GM12878 (cell line): Measurements from ENCODE around the gene PCDH15. TPM values are rescaled to one million over a fixed set of nuclear protein-coding genes. Genes with fewer than 3 reads are reported as not detected.

Experiments used
- ATAC-seq: fragments of 200-7000 bp; cut with Tn5 transposase; 3 replicates; pipeline ENCODE4 v1.9.1; 2020; ENCODE audit warnings: mild to moderate bottlenecking, moderate library complexity
- BruUV-seq: library from RNA; stranded (reverse); fragments of 400-500 nt; replicated peaks from 2 replicates; lab custom pipeline; 2021; lab: Mats Ljungman, UMichigan
- CTCF ChIA-PET: fragments of 300-600 bp; sonication (Branson Sonifier 250); formaldehyde crosslinking; extraction: SDS; loops from one replicate; lab custom pipeline; 2021; ENCODE audit warnings: inconsistent platforms; lab: Yijun Ruan, JAX
- POLR2A ChIA-PET: fragments of 350-600 bp; formaldehyde crosslinking; extraction: SDS; loops from one replicate; lab custom pipeline; 2021; ENCODE audit warnings: inconsistent platforms; lab: Charles Lee
- RAD21 ChIA-PET: fragments of 300-600 bp; sonication (Branson Sonifier 250); formaldehyde crosslinking; loops from one replicate; lab custom pipeline; 2023; ENCODE audit warnings: antibody characterized with exemption; ENCODE audit not compliant: unreplicated experiment; lab: Charles Lee
- SMC1A ChIA-PET: fragments of 300-600 bp; sonication (Branson Sonifier 250); formaldehyde crosslinking; loops from one replicate; lab custom pipeline; 2023; ENCODE audit not compliant: unreplicated experiment, uncharacterized antibody; lab: Charles Lee
- DNase-seq: peaks from one replicate; pipeline ENCODE4 v3.0.0-alpha.2; 2011; ENCODE audit warnings: low read depth, low spot score
- FAIRE-seq: peaks from 3 replicates; lab custom pipeline; 2011; peaks lifted over from hg19 to GRCh38; lab: Jason Lieb, UNC
- H2AFZ ChIP-seq: 2 replicates; pipeline ENCODE4 v1.6.0; 2011; ENCODE audit warnings: low read depth, low read length, control low read depth; ENCODE audit not compliant: control insufficient read depth
- H3K27ac ChIP-seq: 2 replicates; pipeline ENCODE4 v1.5.1; 2011; ENCODE audit warnings: control low read depth; ENCODE audit not compliant: control insufficient read depth, insufficient read depth
- H3K27me3 ChIP-seq, 2 experiments: replicated peaks in 1 of 2; 2 replicates each; pipeline versions ENCODE4 v1.6.0 to v1.6.1; 2011; ENCODE audit warnings: low read length in 1 of 2; ENCODE audit not compliant: control insufficient read depth in 2 of 2, insufficient read depth in 2 of 2
- H3K36me3 ChIP-seq, 2 experiments: 2 replicates each; pipeline ENCODE4 v1.5.1; 2011; ENCODE audit warnings: low read length in 1 of 2; ENCODE audit not compliant: control insufficient read depth in 2 of 2, insufficient read depth in 2 of 2
- H3K4me1 ChIP-seq: 2 replicates; pipeline ENCODE4 v1.6.1; 2011; ENCODE audit warnings: mild to moderate bottlenecking, low read length, moderate library complexity, mixed read lengths; ENCODE audit not compliant: control insufficient read depth, insufficient read depth
- H3K4me2 ChIP-seq: 2 replicates; pipeline ENCODE4 v1.6.0; 2011; ENCODE audit warnings: control low read depth; ENCODE audit not compliant: control insufficient read depth, insufficient read depth
- H3K4me3 ChIP-seq: fragments of 200-600 bp; sonication (generic); 2 replicates; pipeline ENCODE4 v1.5.1; 2016
- H3K79me2 ChIP-seq: 2 replicates; pipeline ENCODE4 v1.6.0; 2011; ENCODE audit warnings: low read length; ENCODE audit not compliant: control insufficient read depth, insufficient read depth
- H3K9ac ChIP-seq: 2 replicates; pipeline ENCODE4 v1.8.0; 2011; ENCODE audit warnings: low read length, control low read depth, mixed read lengths; ENCODE audit not compliant: control insufficient read depth, insufficient read depth
- H3K9me3 ChIP-seq: replicated peaks from 3 replicates; pipeline ENCODE4 v1.5.1; 2011; ENCODE audit warnings: mild to moderate bottlenecking, low read length; ENCODE audit not compliant: control insufficient read depth, insufficient read depth
- H4K20me1 ChIP-seq: 2 replicates; pipeline ENCODE4 v1.6.0; 2011; ENCODE audit not compliant: control insufficient read depth, insufficient read depth
- FOXK2 ChIP-seq: fragments of 450-650 bp; IDR thresholded peaks from 2 replicates; pipeline ENCODE4 v1.6.1; 2017; ENCODE audit warnings: mild to moderate bottlenecking, moderate library complexity
- GATAD2B ChIP-seq: fragments of 450-650 bp; conservative IDR thresholded peaks from 2 replicates; pipeline ENCODE4 v1.6.1; 2017; ENCODE audit warnings: low read depth, mild to moderate bottlenecking, moderate library complexity
- HCFC1 ChIP-seq: fragments of 150-350 bp; IDR thresholded peaks from 2 replicates; pipeline ENCODE4 v1.6.1; 2014; ENCODE audit warnings: low read length
- NFXL1 ChIP-seq: fragments of 450-650 bp; IDR thresholded peaks from 2 replicates; pipeline ENCODE4 v1.6.1; 2017; ENCODE audit warnings: antibody characterized with exemption, mild to moderate bottlenecking, borderline replicate concordance
- PAX5 ChIP-seq: IDR thresholded peaks from 2 replicates; pipeline ENCODE4 v1.6.1; 2011; ENCODE audit warnings: low read depth, low read length, borderline replicate concordance
- POLR2AphosphoS5 ChIP-seq: IDR thresholded peaks from 2 replicates; pipeline ENCODE4 v1.6.1; 2011; ENCODE audit warnings: mild to moderate bottlenecking, low read length, inconsistent platforms
- RBBP5 ChIP-seq: fragments of 200-600 bp; sonication (generic); conservative IDR thresholded peaks from 2 replicates; pipeline ENCODE4 v1.6.1; 2016
- WGBS: methylation state at CpG from one replicate; pipeline ENCODE4 v1.1.6; 2016; ENCODE audit warnings: low lambda C conversion rate; ENCODE audit not compliant: insufficient replicate concordance, insufficient coverage; ENCODE audit errors: missing lambda C conversion rate; 5-methylcytosine and 5-hydroxymethylcytosine counted together
- in situ Hi-C: fragments of 300-500 bp; cut with MboI; formaldehyde crosslinking; loops from 9 replicates; pipeline ENCODE4 v1.14.3; 2018; ENCODE audit warnings: mixed read lengths
- intact Hi-C: fragments of 100-400 bp; cut with micrococcal nuclease; formaldehyde crosslinking; loops from one replicate; pipeline ENCODE4 v1.14.2; 2022; ENCODE audit not compliant: unreplicated experiment
- polyA plus RNA-seq, 11 experiments: library from polyadenylated mRNA; depleted of rRNA in 4 of 11; unstranded in 6 of 11; stranded (reverse) in 5 of 11; fragments of >200 nt; fragmentation: Nextera tagmentation in 4 of 11; fragmentation: Illumina TruSeq in 1 of 11; extraction: Ambion mirVana in 4 of 11; extraction: Trizol in 1 of 11; gene quantifications; 1 replicate in 1 of 11; 2 replicates in 10 of 11; pipeline versions ENCODE4 v1.2.1 to v1.2.3, GENCODE V29; 2011 to 2016; ENCODE audit warnings: inconsistent platforms in 2 of 11, missing spikeins in 2 of 11, low read depth in 1 of 11
- total RNA-seq, 4 experiments: library from RNA; depleted of rRNA in 3 of 4; stranded (reverse); fragments of >200 nt in 3 of 4; fragmentation: Illumina TruSeq in 1 of 4; extraction: Trizol in 1 of 4; gene quantifications; 2 replicates each; pipeline versions ENCODE4 v1.2.1 to v1.2.3, GENCODE V29; 2013 to 2021
- TF ChIP-seq, protein P1 (sequence below): fragments of 450-650 bp; IDR thresholded peaks from 2 replicates; pipeline ENCODE4 v1.6.1; 2018; ENCODE audit warnings: borderline replicate concordance, mild to moderate bottlenecking; ENCODE audit not compliant: partially characterized antibody
- TF ChIP-seq, protein P2 (sequence below): fragments of 450-650 bp; conservative IDR thresholded peaks from 2 replicates; pipeline ENCODE4 v1.6.1; 2017; ENCODE audit warnings: mild to moderate bottlenecking, moderate library complexity
- TF ChIP-seq, protein P3 (sequence below): IDR thresholded peaks from 2 replicates; pipeline ENCODE4 v1.6.1; 2011; ENCODE audit warnings: mild to moderate bottlenecking, low read depth, low read length, moderate library complexity; ENCODE audit not compliant: insufficient replicate concordance

The PCDH15 gene
- total and polyA plus RNA-seq, 10 of the 15 experiments (the other 5 are each of a cell fraction or from before 2014, with no cell fraction given), result 0.03 to 0.52 (median 0.07) TPM; not detected in 6

DNA sequence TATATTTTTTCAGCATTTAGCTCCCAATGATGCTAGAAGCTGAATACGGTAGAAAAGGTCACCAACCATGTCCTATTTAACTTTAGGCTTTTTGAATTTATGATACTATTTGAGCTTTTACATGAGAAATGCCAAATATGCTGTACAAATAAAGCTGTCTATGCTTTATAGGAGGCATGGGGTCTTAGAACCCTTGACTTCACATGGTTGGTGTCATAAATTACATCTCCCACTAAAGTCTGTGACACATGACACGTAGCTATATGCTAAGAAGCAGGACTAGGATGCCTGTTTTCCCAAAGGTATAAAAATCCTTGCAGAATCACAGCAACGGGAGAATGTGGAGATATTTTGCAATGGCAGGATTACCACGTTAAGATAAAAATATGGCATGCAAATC, 960.4 kb downstream of the PCDH15 start:
- CTCF ChIA-PET, result interaction anchor here (0.7 to 2.4 kb wide), 16 partner anchors 9 to 1419 kb away, joined by 3 to 14 read pairs (median 3); no protein-coding TSS in a partner anchor
- H3K4me2 ChIP-seq, result no peak overlapping the region
- no peak overlapping the region for H3K9ac ChIP-seq
- FAIRE-seq (no peak), ATAC-seq (no peak), DNase-seq (no peak)
- no peaks in the 10 kb centered on the region for H3K9me3 ChIP-seq
- H3K4me1 ChIP-seq, result no peaks in the 10 kb centered on the region
- POLR2A ChIA-PET, result no interaction called here
- in situ Hi-C loops (no loop called here), intact Hi-C loops (loop anchor here (10.0 kb wide), 1 partner anchor 236 kb away; no protein-coding TSS in a partner anchor)
- H3K27me3 ChIP-seq, result no peaks in the 10 kb centered on the region; a peak in 1 of 4 replicates
- BruUV-seq, result no TSS peak
- TF ChIP-seq POLR2AphosphoS5 (no peak), NFXL1 (no peak), GATAD2B (no peak), PAX5 (no peak), FOXK2 (no peak), RBBP5 (no peak), HCFC1 (no peak)
- TF ChIP-seq, protein P1, sequence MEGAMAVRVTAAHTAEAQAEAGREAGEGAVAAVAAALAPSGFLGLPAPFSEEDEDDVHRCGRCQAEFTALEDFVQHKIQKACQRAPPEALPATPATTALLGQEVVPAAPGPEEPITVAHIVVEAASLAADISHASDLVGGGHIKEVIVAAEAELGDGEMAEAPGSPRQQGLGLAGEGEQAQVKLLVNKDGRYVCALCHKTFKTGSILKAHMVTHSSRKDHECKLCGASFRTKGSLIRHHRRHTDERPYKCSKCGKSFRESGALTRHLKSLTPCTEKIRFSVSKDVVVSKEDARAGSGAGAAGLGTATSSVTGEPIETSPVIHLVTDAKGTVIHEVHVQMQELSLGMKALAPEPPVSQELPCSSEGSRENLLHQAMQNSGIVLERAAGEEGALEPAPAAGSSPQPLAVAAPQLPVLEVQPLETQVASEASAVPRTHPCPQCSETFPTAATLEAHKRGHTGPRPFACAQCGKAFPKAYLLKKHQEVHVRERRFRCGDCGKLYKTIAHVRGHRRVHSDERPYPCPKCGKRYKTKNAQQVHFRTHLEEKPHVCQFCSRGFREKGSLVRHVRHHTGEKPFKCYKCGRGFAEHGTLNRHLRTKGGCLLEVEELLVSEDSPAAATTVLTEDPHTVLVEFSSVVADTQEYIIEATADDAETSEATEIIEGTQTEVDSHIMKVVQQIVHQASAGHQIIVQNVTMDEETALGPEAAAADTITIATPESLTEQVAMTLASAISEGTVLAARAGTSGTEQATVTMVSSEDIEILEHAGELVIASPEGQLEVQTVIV, result no peak
- TF ChIP-seq, protein P2, sequence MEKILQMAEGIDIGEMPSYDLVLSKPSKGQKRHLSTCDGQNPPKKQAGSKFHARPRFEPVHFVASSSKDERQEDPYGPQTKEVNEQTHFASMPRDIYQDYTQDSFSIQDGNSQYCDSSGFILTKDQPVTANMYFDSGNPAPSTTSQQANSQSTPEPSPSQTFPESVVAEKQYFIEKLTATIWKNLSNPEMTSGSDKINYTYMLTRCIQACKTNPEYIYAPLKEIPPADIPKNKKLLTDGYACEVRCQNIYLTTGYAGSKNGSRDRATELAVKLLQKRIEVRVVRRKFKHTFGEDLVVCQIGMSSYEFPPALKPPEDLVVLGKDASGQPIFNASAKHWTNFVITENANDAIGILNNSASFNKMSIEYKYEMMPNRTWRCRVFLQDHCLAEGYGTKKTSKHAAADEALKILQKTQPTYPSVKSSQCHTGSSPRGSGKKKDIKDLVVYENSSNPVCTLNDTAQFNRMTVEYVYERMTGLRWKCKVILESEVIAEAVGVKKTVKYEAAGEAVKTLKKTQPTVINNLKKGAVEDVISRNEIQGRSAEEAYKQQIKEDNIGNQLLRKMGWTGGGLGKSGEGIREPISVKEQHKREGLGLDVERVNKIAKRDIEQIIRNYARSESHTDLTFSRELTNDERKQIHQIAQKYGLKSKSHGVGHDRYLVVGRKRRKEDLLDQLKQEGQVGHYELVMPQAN, result no peak
- TF ChIP-seq, protein P3, sequence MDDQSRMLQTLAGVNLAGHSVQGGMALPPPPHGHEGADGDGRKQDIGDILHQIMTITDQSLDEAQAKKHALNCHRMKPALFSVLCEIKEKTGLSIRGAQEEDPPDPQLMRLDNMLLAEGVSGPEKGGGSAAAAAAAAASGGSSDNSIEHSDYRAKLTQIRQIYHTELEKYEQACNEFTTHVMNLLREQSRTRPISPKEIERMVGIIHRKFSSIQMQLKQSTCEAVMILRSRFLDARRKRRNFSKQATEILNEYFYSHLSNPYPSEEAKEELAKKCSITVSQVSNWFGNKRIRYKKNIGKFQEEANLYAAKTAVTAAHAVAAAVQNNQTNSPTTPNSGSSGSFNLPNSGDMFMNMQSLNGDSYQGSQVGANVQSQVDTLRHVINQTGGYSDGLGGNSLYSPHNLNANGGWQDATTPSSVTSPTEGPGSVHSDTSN, result no peak
- H3K27ac ChIP-seq, result no peak overlapping the region
- 0% methylated on average over 4 of the region's 4 CpGs for WGBS
- H3K4me3 ChIP-seq, result no peak overlapping the region
- RAD21 ChIA-PET, result no interaction called here
- H3K79me2 ChIP-seq, result no peaks in the 10 kb centered on the region
- no peaks in the 10 kb centered on the region for H4K20me1 ChIP-seq
- H3K36me3 ChIP-seq, result no peaks in the 10 kb centered on the region
- no peak overlapping the region for H2AFZ ChIP-seq
- SMC1A ChIA-PET, result interaction anchor here (0.9 to 1.4 kb wide), 6 partner anchors 11 to 889 kb away, joined by 3 to 6 read pairs (median 3); no protein-coding TSS in a partner anchor
